ENCODE data around the gene CCDC85C. TPM values are rescaled to one million over a fixed set of nuclear protein-coding genes. Genes with fewer than 3 reads are reported as not detected.

The CCDC85C gene
- total and polyA plus RNA-seq, 10 of the 15 experiments (the other 5 are each of a cell fraction or from before 2014, with no cell fraction given), result 0.03 to 3.6 (median 1.1) TPM

GRCh38 chr14:99513183-99513694, 90.8 kb downstream of the CCDC85C start:
- Histone ChIP-seq H3K27ac (ENCODE audit: control insufficient read depth, insufficient read depth) (no peak overlapping the region), H4K20me1 (ENCODE audit: control insufficient read depth, insufficient read depth) (no peaks in the 10 kb centered on the region), H3K79me2 (ENCODE audit: control insufficient read depth, insufficient read depth, low read length) (no peaks in the 10 kb centered on the region), H3K36me3 (ENCODE audit: control insufficient read depth in 2 of 2, insufficient read depth in 2 of 2, low read length in 1 of 2) (peaks cover 10 to 19% of the 10 kb centered on the region in 2 experiments), H3K4me2 (ENCODE audit: control insufficient read depth, insufficient read depth) (no peak overlapping the region), H2AFZ (ENCODE audit: control insufficient read depth, low read depth, low read length) (no peak overlapping the region), H3K4me1 (ENCODE audit: control insufficient read depth, insufficient read depth, low read length) (no peaks in the 10 kb centered on the region), H3K27me3 (replicated peaks in 1 of 2; ENCODE audit: control insufficient read depth in 2 of 2, insufficient read depth in 2 of 2, low read length in 1 of 2) (no peaks in the 10 kb centered on the region), H3K9ac (ENCODE audit: control insufficient read depth, insufficient read depth, low read length) (no peak overlapping the region), H3K4me3 (no peak overlapping the region), H3K9me3 (replicated peaks; ENCODE audit: control insufficient read depth, insufficient read depth, low read length) (no peaks in the 10 kb centered on the region)
- no TSS peak for BruUV-seq (replicated peaks)
- no peak for ATAC-seq
- TF ChIP-seq NFXL1 (IDR thresholded peaks at IDR 0.05; ENCODE audit: borderline replicate concordance) (no peak), NFYB (IDR thresholded peaks at IDR 0.05; ENCODE audit: insufficient read depth, low read depth, low read length) (no peak), JUND (IDR thresholded peaks at IDR 0.05; ENCODE audit: low read depth, low read length) (no peak), MTA3 (IDR thresholded peaks at IDR 0.05; ENCODE audit: borderline replicate concordance, low read length) (no peak), ZBTB40 (IDR thresholded peaks at IDR 0.05; ENCODE audit: borderline replicate concordance) (no peak), ELK1 (IDR thresholded peaks at IDR 0.05; ENCODE audit: low read depth, low read length) (no peak), ZSCAN29 (IDR thresholded peaks at IDR 0.05) (no peak), RUNX3 (IDR thresholded peaks at IDR 0.05; ENCODE audit: low read length) (no peak), ZNF274 (IDR thresholded peaks at IDR 0.05; ENCODE audit: insufficient read depth, insufficient read length) (no peak), LARP7 (IDR thresholded peaks at IDR 0.05) (no peak), POLR2AphosphoS2 (IDR thresholded peaks at IDR 0.05; ENCODE audit: low read depth, low read length) (no peak), RAD21 (IDR thresholded peaks at IDR 0.05; ENCODE audit: insufficient read depth, low read depth, low read length) (no peak), NR2F1 (conservative IDR thresholded peaks at IDR 0.05) (no peak)
- SMC1A ChIA-PET (ENCODE audit: uncharacterized antibody, unreplicated experiment), result no interaction called here
- intact Hi-C loops (cut with micrococcal nuclease; ENCODE audit: unreplicated experiment), result no loop called here
- no peak for DNase-seq (ENCODE audit: low read depth, low spot score)
- 80% methylated on average over 15 of the region's 15 CpGs for WGBS (ENCODE audit: insufficient coverage, insufficient replicate concordance, low lambda C conversion rate, missing lambda C conversion rate)
- no peak for FAIRE-seq
- in situ Hi-C loops (cut with MboI), result no loop called here
- RAD21 ChIA-PET (ENCODE audit: unreplicated experiment), result no interaction called here
- CTCF ChIA-PET, result no interaction called here
- POLR2A ChIA-PET, result interaction anchor here (0.5 kb wide), 1 partner anchor 223 kb away, joined by 4 read pairs; no protein-coding TSS in a partner anchor

Data from GM12878 (cell line).